ENCODE measurements around the gene KRTAP4-16. TPM values are rescaled to one million over a fixed set of nuclear protein-coding genes. Genes with fewer than 3 reads are reported as not detected.

The KRTAP4-16 gene
- total RNA-seq, 4 donors from 2014 or later, result not detected

- H3K4me1 ChIP-seq, result no peaks in the 10 kb centered on the region
- DNase-seq, result no peak
- no peak overlapping the region for H3K4me3 ChIP-seq
- no peaks in the 10 kb centered on the region for H3K36me3 ChIP-seq
- intact Hi-C loops (cut with DNase I; ENCODE audit: low total_unique reads), result no loop called here
- no peak overlapping the region for H3K27ac ChIP-seq
- H3K27me3 ChIP-seq, result no peaks in the 10 kb centered on the region
- no peak for TF ChIP-seq CTCF (IDR thresholded peaks at IDR 0.05)
- no peaks in the 10 kb centered on the region for H3K9me3 ChIP-seq
These were observed 48.0 kb downstream of the KRTAP4-16 start for GRCh38 chr17:41054025-41054424.

GRCh38 chr17:41052566-41052965 lies 49.4 kb downstream of the KRTAP4-16 start:
- Histone ChIP-seq H3K27ac (no peak overlapping the region), H3K4me1 (no peaks in the 10 kb centered on the region), H3K27me3 (no peaks in the 10 kb centered on the region), H3K36me3 (no peaks in the 10 kb centered on the region), H3K9me3 (no peaks in the 10 kb centered on the region), H3K4me3 (no peak overlapping the region)
- intact Hi-C loops (cut with DNase I; ENCODE audit: low total_unique reads), result no loop called here
- TF ChIP-seq CTCF (IDR thresholded peaks at IDR 0.05) (no peak), POLR2A (IDR thresholded peaks at IDR 0.05) (no peak)
- no peak for DNase-seq

Other genes starting within 250 kb of the KRTAP4-16 start
- gene KRT12, start 235.0 kb downstream of the KRTAP4-16 start, total RNA-seq, result not detected
- gene KRT20, start 217.0 kb downstream of the KRTAP4-16 start, total RNA-seq, result under 1 TPM in 3 of 4 donors, not detected in 1; 0.26 to 0.83 (median 0.29) TPM
- gene KRT23, start 164.6 kb downstream of the KRTAP4-16 start, total RNA-seq, result 1 to 10 TPM in 1 of 4 donors, under 1 TPM in 1, not detected in 2; 0.79 to 3.1 TPM
- not detected for gene KRT39, start 135.3 kb downstream of the KRTAP4-16 start, total RNA-seq
- under 1 TPM in 1 of 4 donors, not detected in 3; 0.21 TPM for gene KRT40, start 117.9 kb downstream of the KRTAP4-16 start, total RNA-seq
- not detected for gene KRTAP3-3, start 108.0 kb downstream of the KRTAP4-16 start, total RNA-seq
- gene KRTAP3-2, start 102.3 kb downstream of the KRTAP4-16 start, total RNA-seq, result not detected
- not detected for gene KRTAP3-1, start 93.1 kb downstream of the KRTAP4-16 start, total RNA-seq
- not detected for gene KRTAP1-5, start 75.0 kb downstream of the KRTAP4-16 start, total RNA-seq
- not detected for gene KRTAP1-4, start 72.0 kb downstream of the KRTAP4-16 start, total RNA-seq
- not detected for gene KRTAP1-3, start 67.3 kb downstream of the KRTAP4-16 start, total RNA-seq
- gene KRTAP1-1, start 60.8 kb downstream of the KRTAP4-16 start, total RNA-seq, result not detected
- not detected for gene KRTAP2-1, start 54.9 kb downstream of the KRTAP4-16 start, total RNA-seq
- gene KRTAP2-2, start 47.0 kb downstream of the KRTAP4-16 start, total RNA-seq, result not detected
- gene KRTAP2-3, start 42.1 kb downstream of the KRTAP4-16 start, total RNA-seq, result not detected
- not detected for gene KRTAP2-4, start 36.3 kb downstream of the KRTAP4-16 start, total RNA-seq
- not detected for gene KRTAP4-7, start 18.1 kb downstream of the KRTAP4-16 start, total RNA-seq
- not detected for gene KRTAP4-8, start 4.1 kb downstream of the KRTAP4-16 start, total RNA-seq
- not detected for gene KRTAP4-9, start 3.2 kb upstream of the KRTAP4-16 start, total RNA-seq
- gene KRTAP4-11, start 16.2 kb upstream of the KRTAP4-16 start, total RNA-seq, result not detected
- not detected for gene KRTAP4-12, start 22.0 kb upstream of the KRTAP4-16 start, total RNA-seq
- not detected for gene KRTAP4-6, start 38.3 kb upstream of the KRTAP4-16 start, total RNA-seq
- not detected for gene KRTAP4-5, start 47.6 kb upstream of the KRTAP4-16 start, total RNA-seq
- not detected for gene KRTAP4-4, start 58.5 kb upstream of the KRTAP4-16 start, total RNA-seq
- gene KRTAP4-3, start 66.0 kb upstream of the KRTAP4-16 start, total RNA-seq, result not detected
- gene KRTAP4-2, start 76.0 kb upstream of the KRTAP4-16 start, total RNA-seq, result not detected
- not detected for gene KRTAP4-1, start 82.7 kb upstream of the KRTAP4-16 start, total RNA-seq
- gene KRTAP9-1, start 87.7 kb upstream of the KRTAP4-16 start, total RNA-seq, result not detected
- gene KRTAP9-2, start 124.4 kb upstream of the KRTAP4-16 start, total RNA-seq, result not detected
- not detected for gene KRTAP9-3, start 130.2 kb upstream of the KRTAP4-16 start, total RNA-seq
- gene KRTAP9-8, start 135.8 kb upstream of the KRTAP4-16 start, total RNA-seq, result not detected
- not detected for gene KRTAP9-4, start 147.5 kb upstream of the KRTAP4-16 start, total RNA-seq
- gene KRTAP9-9, start 153.2 kb upstream of the KRTAP4-16 start, total RNA-seq, result not detected
- not detected for gene KRTAP9-6, start 163.2 kb upstream of the KRTAP4-16 start, total RNA-seq
- gene KRTAP9-7, start 173.5 kb upstream of the KRTAP4-16 start, total RNA-seq, result not detected
- gene KRTAP29-1, start 200.6 kb upstream of the KRTAP4-16 start, total RNA-seq, result not detected
- not detected for gene KRTAP16-1, start 207.1 kb upstream of the KRTAP4-16 start, total RNA-seq
- not detected for gene KRTAP17-1, start 213.5 kb upstream of the KRTAP4-16 start, total RNA-seq
- not detected for gene KRT33A, start 248.6 kb upstream of the KRTAP4-16 start, total RNA-seq

All from uterus (tissue), 4 donors.